ENCODE data around the gene MARCHF10. TPM values are rescaled to one million over a fixed set of nuclear protein-coding genes. Genes with fewer than 3 reads are reported as not detected.

MARCHF10 gene
- total RNA-seq, 4 donors from 2014 or later, result 2.1 TPM; not detected in 3

GRCh38 chr17:62744259-62744658, 63.9 kb downstream of the MARCHF10 start:
- no peak for DNase-seq
- TF ChIP-seq POLR2AphosphoS5 (IDR thresholded peaks at IDR 0.05), result no peak
- TF ChIP-seq EP300 (IDR thresholded peaks at IDR 0.05; ENCODE audit: low read depth), result no peak
- TF ChIP-seq POLR2A (IDR thresholded peaks at IDR 0.05), result no peak
- TF ChIP-seq CTCF (IDR thresholded peaks at IDR 0.05), result no peak
- intact Hi-C loops (cut with DNase I; ENCODE audit: low total_unique reads), result no loop called here
- no peaks in the 10 kb centered on the region for H3K9me3 ChIP-seq
- no peaks in the 10 kb centered on the region for H3K4me1 ChIP-seq
- H3K27ac ChIP-seq, result no peak overlapping the region
- 68 to 77% methylated on average over 3 to 7 of the region's 7 CpGs for WGBS, 2 donors (ENCODE audit: low coverage in 1 of 2)
- in situ Hi-C loops (cut with MboI; ENCODE audit: low pct_ligation_motif_present in 1 of 4, low pct_unique_long_range_greater_than_20kb in 1 of 4, low sequenced_read_pairs in 3 of 4), result no loop called here
- H3K36me3 ChIP-seq, result no peaks in the 10 kb centered on the region
- H3K27me3 ChIP-seq, result no peaks in the 10 kb centered on the region
- no peak overlapping the region for H3K4me3 ChIP-seq

GRCh38 chr17:62741290-62741689, 66.8 kb downstream of the MARCHF10 start:
- Histone ChIP-seq H3K27ac (no peak overlapping the region), H3K4me3 (no peak overlapping the region), H3K27me3 (no peaks in the 10 kb centered on the region), H3K9me3 (no peaks in the 10 kb centered on the region), H3K4me1 (no peaks in the 10 kb centered on the region), H3K36me3 (no peaks in the 10 kb centered on the region)
- WGBS, 2 donors (ENCODE audit: low coverage in 1 of 2), result 68 to 74% methylated on average over 4 of the region's 4 CpGs
- intact Hi-C loops (cut with DNase I; ENCODE audit: low total_unique reads), result no loop called here
- TF ChIP-seq POLR2A (IDR thresholded peaks at IDR 0.05), result no peak
- no peak for TF ChIP-seq CTCF (IDR thresholded peaks at IDR 0.05)
- TF ChIP-seq EP300 (IDR thresholded peaks at IDR 0.05; ENCODE audit: low read depth), result no peak
- TF ChIP-seq POLR2AphosphoS5 (IDR thresholded peaks at IDR 0.05), result no peak
- in situ Hi-C loops (cut with MboI; ENCODE audit: low pct_ligation_motif_present in 1 of 4, low pct_unique_long_range_greater_than_20kb in 1 of 4, low sequenced_read_pairs in 3 of 4), result no loop called here
- DNase-seq, result no peak

- WGBS, 2 donors (ENCODE audit: low coverage in 1 of 2), result 91% methylated on average over 16 of the region's 16 CpGs; no CpG with 5 or more reads in 1 of the 2 donors
- intact Hi-C loops (cut with DNase I; ENCODE audit: low total_unique reads) (no loop called here), in situ Hi-C loops (cut with MboI; ENCODE audit: low pct_ligation_motif_present in 1 of 4, low pct_unique_long_range_greater_than_20kb in 1 of 4, low sequenced_read_pairs in 3 of 4) (no loop called here)
Observed at GRCh38 chr17:62739645-62740388, 68.3 kb downstream of the MARCHF10 start.

GRCh38 chr17:62738281-62738680, 69.8 kb downstream of the MARCHF10 start:
- Histone ChIP-seq H3K4me1 (no peaks in the 10 kb centered on the region), H3K4me3 (no peak overlapping the region), H3K36me3 (no peaks in the 10 kb centered on the region), H3K27me3 (no peaks in the 10 kb centered on the region), H3K9me3 (no peaks in the 10 kb centered on the region), H3K27ac (no peak overlapping the region)
- no peak for DNase-seq
- in situ Hi-C loops (cut with MboI; ENCODE audit: low pct_ligation_motif_present in 1 of 4, low pct_unique_long_range_greater_than_20kb in 1 of 4, low sequenced_read_pairs in 3 of 4) (no loop called here), intact Hi-C loops (cut with DNase I; ENCODE audit: low total_unique reads) (no loop called here)
- TF ChIP-seq EP300 (IDR thresholded peaks at IDR 0.05; ENCODE audit: low read depth), result no peak
- no peak for TF ChIP-seq POLR2AphosphoS5 (IDR thresholded peaks at IDR 0.05)
- TF ChIP-seq POLR2A (IDR thresholded peaks at IDR 0.05), result no peak
- no peak for TF ChIP-seq CTCF (IDR thresholded peaks at IDR 0.05)
- 94 to 100% methylated on average over 4 to 9 of the region's 9 CpGs for WGBS, 2 donors (ENCODE audit: low coverage in 1 of 2)

More at GRCh38 chr17:62739645-62740388, 68.3 kb downstream of the MARCHF10 start:
- no peak for DNase-seq
- no peaks in the 10 kb centered on the region for H3K27me3 ChIP-seq
- no peaks in the 10 kb centered on the region for H3K9me3 ChIP-seq
- H3K4me3 ChIP-seq, result no peak overlapping the region
- H3K36me3 ChIP-seq, result no peaks in the 10 kb centered on the region
- no peaks in the 10 kb centered on the region for H3K4me1 ChIP-seq
- H3K27ac ChIP-seq, result no peak overlapping the region
- no peak for TF ChIP-seq CTCF (IDR thresholded peaks at IDR 0.05)

All from transverse colon (tissue), 4 donors.